Retinal pigment epithelial cell (primary cell): ENCODE results near the gene MYRF.
A peak's percentile ranks its signal among the peaks of the same experiment; 100 is the strongest.

Experiments
- DNase-seq: peaks from one replicate; pipeline ENCODE4 v3.0.0-alpha.2; 2010; ENCODE audit warnings: low read depth
- H3K4me3 ChIP-seq: 2 replicates; pipeline ENCODE4 v1.5.1; 2011; ENCODE audit warnings: mild to moderate bottlenecking, low read length, control low read depth, moderate library complexity
- CTCF ChIP-seq: conservative IDR thresholded peaks from 2 replicates; pipeline ENCODE4 v1.5.1; 2011; ENCODE audit warnings: low read depth, low read length, control low read depth, inconsistent platforms

Gene MYRF

GRCh38 chr11:61763930-61764605 is 11.6 kb downstream of the MYRF start:
- peak; percentile 78 for DNase-seq
- no peak overlapping the region for H3K4me3 ChIP-seq
- no peak for TF ChIP-seq CTCF

GRCh38 chr11:61764606-61765260 is 12.3 kb downstream of the MYRF start:
- DNase-seq, result peak; percentile 81
- TF ChIP-seq CTCF, result peak; percentile 15

GRCh38 chr11:61765550-61766253 is 13.3 kb downstream of the MYRF start:
- TF ChIP-seq CTCF, result no peak
- DNase-seq, result no peak
- H3K4me3 ChIP-seq, result no peak overlapping the region

More at GRCh38 chr11:61764606-61765260, 12.3 kb downstream of the MYRF start:
- no peak overlapping the region for H3K4me3 ChIP-seq

GRCh38 chr11:61766353-61766841 is 14.0 kb downstream of the MYRF start:
- no peak overlapping the region for H3K4me3 ChIP-seq
- TF ChIP-seq CTCF, result no peak
- no peak for DNase-seq

GRCh38 chr11:61768376-61769076 is 16.1 kb downstream of the MYRF start:
- TF ChIP-seq CTCF, result no peak
- no peak for DNase-seq

GRCh38 chr11:61769169-61769920 is 16.9 kb downstream of the MYRF start:
- H3K4me3 ChIP-seq, result no peak overlapping the region
- no peak for DNase-seq
- TF ChIP-seq CTCF, result peak; percentile 62

More at GRCh38 chr11:61768376-61769076, 16.1 kb downstream of the MYRF start:
- H3K4me3 ChIP-seq, result no peak overlapping the region
